ENCODE results near the gene TMEM184A. TPM values are rescaled to one million over a fixed set of nuclear protein-coding genes. Genes with fewer than 3 reads are reported as not detected.

TMEM184A gene
- total and polyA plus RNA-seq, 2 of the 8 experiments (the other 6 are each of a cell fraction or from before 2014, with no cell fraction given): 1.8 to 2.1 TPM

- Histone ChIP-seq H3K4me1 (replicated peaks in 1 of 4; ENCODE audit: control insufficient read depth in 3 of 4, insufficient read depth in 4 of 4, low read length in 3 of 4) (no peaks in the 10 kb centered on the region), H3K9me3 (ENCODE audit: insufficient read depth in 2 of 2, low read depth in 1 of 2, low read length in 1 of 2) (no peaks in the 10 kb centered on the region), H4K91ac (replicated peaks; ENCODE audit: insufficient read length, low read length) (no peak overlapping the region), H4K20me1 (replicated peaks in 1 of 2; ENCODE audit: control insufficient read depth in 1 of 2, insufficient read depth in 2 of 2, low read length in 2 of 2) (peaks cover 0 to 3% of the 10 kb centered on the region in 2 experiments), H2BK20ac (ENCODE audit: low read length) (no peak overlapping the region), H2BK12ac (ENCODE audit: low read depth, low read length) (no peak overlapping the region), H3K18ac (ENCODE audit: extremely low read depth, low read length) (no peak overlapping the region), H4K5ac (ENCODE audit: insufficient read length, low read depth, low read length) (no peak overlapping the region), H2BK5ac (ENCODE audit: low read depth, low read length) (no peak overlapping the region), H3K36me3 (ENCODE audit: control insufficient read depth in 2 of 4, insufficient read depth in 4 of 4, low read length in 3 of 4) (no peaks in the 10 kb centered on the region), H3K23me2 (ENCODE audit: low read depth, low read length) (peaks cover 5% of the 10 kb centered on the region; the same call in 1 of the 2 replicates), H3K23ac (ENCODE audit: insufficient read length) (no peak overlapping the region), H4K8ac (ENCODE audit: extremely low read depth, insufficient read depth, low read length) (no peak overlapping the region), H3K4me2 (ENCODE audit: insufficient read depth in 1 of 2, low read depth in 2 of 2, low read length in 2 of 2) (no peak overlapping the region), H2AK5ac (ENCODE audit: low read depth, low read length) (no peak overlapping the region), H2BK15ac (ENCODE audit: low read length) (0 out of 2 replicates have a peak overlapping the region, but pooled peaks have one; percentile 46), H2AFZ (ENCODE audit: low read length) (no peak overlapping the region), H3K27me3 (replicated peaks in 1 of 4; ENCODE audit: control insufficient read depth in 3 of 4, extremely low read depth in 1 of 4, insufficient read depth in 3 of 4, low read length in 3 of 4) (no peaks in the 10 kb centered on the region), H3K27ac (ENCODE audit: low read depth, low read length) (no peak overlapping the region), H3K56ac (replicated peaks; ENCODE audit: insufficient read length, low read depth, low read length) (no peak overlapping the region), H3K9ac (replicated peaks in 1 of 4; ENCODE audit: extremely low read depth in 1 of 4, low read depth in 3 of 4, low read length in 3 of 4) (no peak overlapping the region), H2BK120ac (replicated peaks; ENCODE audit: low read depth, low read length) (no peak overlapping the region), H3K79me1 (ENCODE audit: low read depth, low read length) (no peaks in the 10 kb centered on the region), H3K4ac (replicated peaks; ENCODE audit: insufficient read length, low read depth, low read length) (no peak overlapping the region), H3K4me3 (ENCODE audit: extremely low read depth in 1 of 4, insufficient read depth in 2 of 4, low read depth in 3 of 4, low read length in 4 of 4) (no peak overlapping the region), H3K79me2 (ENCODE audit: control insufficient read depth in 1 of 2, insufficient read depth in 2 of 2, low read length in 2 of 2) (no peaks in the 10 kb centered on the region), H3K14ac (ENCODE audit: insufficient read length) (no peak overlapping the region)
- DNase-seq (ENCODE audit: low read depth in 1 of 2, low spot score in 2 of 2) (no peak), FAIRE-seq (no peak)
- CTCF ChIA-PET (ENCODE audit: partially characterized antibody): interaction anchor here (0.6 to 2.6 kb wide), 6 partner anchors 9 to 284 kb away, joined by 3 to 7 read pairs (median 4); no protein-coding TSS in a partner anchor
- POLR2A ChIA-PET (ENCODE audit: partially characterized antibody): interaction anchor here (0.8 to 1.1 kb wide), 2 partner anchors 10 to 19 kb away, joined by 3 to 4 read pairs; no protein-coding TSS in a partner anchor
- WGBS, 2 experiments (ENCODE audit: extremely low coverage in 1 of 2, insufficient coverage in 1 of 2, insufficient read length in 1 of 2, insufficient replicate concordance in 2 of 2, low coverage in 1 of 2, low lambda C conversion rate in 2 of 2, missing lambda C conversion rate in 1 of 2): 89% methylated on average over 25 of the region's 29 CpGs; no CpG with 5 or more reads in 1 of the 2 experiments
- no peak for TF ChIP-seq EP300 (IDR thresholded peaks at IDR 0.05; ENCODE audit: borderline replicate concordance in 1 of 2, low read depth in 2 of 2, low read length in 2 of 2)
- TF ChIP-seq FOSL1 (IDR thresholded peaks at IDR 0.05; ENCODE audit: insufficient read depth, low read depth, low read length): no peak
- no peak for TF ChIP-seq TEAD4 (IDR thresholded peaks at IDR 0.05; ENCODE audit: low read depth, low read length)
- no peak for TF ChIP-seq SRF (IDR thresholded peaks at IDR 0.05; ENCODE audit: low read depth, low read length)
- TF ChIP-seq RXRA (IDR thresholded peaks at IDR 0.05; ENCODE audit: insufficient read depth, low read depth, low read length): no peak
- TF ChIP-seq KDM1A (IDR thresholded peaks at IDR 0.05; ENCODE audit: borderline replicate concordance, low read length): no peak
These were observed 43.8 kb upstream of the TMEM184A start for GRCh38 chr7:1599640-1600395.
